ENCODE results near the gene NUDT4B.
"Not testable (repeated sequence)": the region's sequence is repeated elsewhere in the genome, so short reads cannot be mapped to it uniquely, and the experiment has no call there.

NUDT4B gene

GRCh38 chr1:148793762-148794332 lies 45.3 kb downstream of the NUDT4B start:
- H3K4me3 ChIP-seq; intact Hi-C loops (cut with DNase I; ENCODE audit: low total_unique reads); H3K27me3 ChIP-seq; H3K27ac ChIP-seq; DNase-seq; H3K36me3 ChIP-seq; H3K9me3 ChIP-seq; H3K4me1 ChIP-seq: not testable (repeated sequence)

Measured in tibial artery (tissue), 4 donors.